Fibroblast of lung (primary cell): ENCODE measurements around the gene RANBP3.

Experiments used
- EZH2 ChIP-seq: IDR thresholded peaks from 2 replicates; pipeline ENCODE4 v1.5.1; 2012; ENCODE audit warnings: low read length, control low read depth, mild to moderate bottlenecking; ENCODE audit errors: missing control alignments
- TF ChIP-seq, protein P1 (sequence below), 2 donors: IDR thresholded peaks in 1 of 2; conservative IDR thresholded peaks in 1 of 2; 1 replicate in 1 of 2; 2 replicates in 1 of 2; pipeline ENCODE4 v1.5.1; 2011 to 2012; ENCODE audit warnings: low read length in 2 of 2, control low read depth in 1 of 2, inconsistent platforms in 1 of 2, low read depth in 1 of 2, mild to moderate bottlenecking in 1 of 2

DNA sequence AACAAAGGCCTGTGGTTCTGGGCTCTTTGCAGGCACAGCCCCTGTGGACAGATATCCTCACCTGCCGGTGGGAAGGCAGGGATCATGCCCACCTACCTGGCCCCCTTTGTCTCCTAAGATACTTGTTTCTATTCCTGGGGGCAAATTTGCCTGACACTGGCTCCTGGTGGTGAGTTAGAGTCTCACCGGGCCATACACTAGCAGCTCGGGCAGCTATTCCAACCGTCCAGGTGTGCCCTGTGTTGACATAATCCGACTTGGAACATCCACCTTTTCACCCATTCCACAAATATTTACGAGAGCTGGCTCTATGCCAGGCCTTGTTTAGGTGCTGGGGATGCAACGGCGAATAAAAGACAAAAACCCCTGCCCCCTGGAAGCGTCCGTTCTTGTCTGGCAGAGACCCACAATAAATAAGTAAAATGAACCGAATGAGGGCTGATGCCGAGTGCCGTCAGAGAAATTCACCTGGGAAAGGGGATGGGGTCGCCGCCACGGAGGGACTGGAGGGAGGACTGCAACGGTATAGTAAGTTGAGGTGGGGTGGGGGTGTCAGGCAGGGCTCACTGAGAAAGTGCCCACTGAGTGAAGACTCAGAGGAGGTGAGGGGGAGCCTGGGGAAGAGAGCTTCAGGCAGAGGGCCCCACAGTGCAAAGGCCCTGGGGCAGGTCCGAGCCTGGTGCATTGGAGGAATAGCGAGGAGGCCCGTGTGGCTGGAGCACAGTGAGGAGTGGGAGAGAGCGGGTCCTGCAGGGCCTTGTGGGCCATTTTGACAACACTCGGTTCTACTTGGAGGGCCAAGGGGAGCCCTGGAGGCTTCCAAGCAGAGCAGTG, 43.2 kb upstream of the RANBP3 start:
- TF ChIP-seq, protein P1, sequence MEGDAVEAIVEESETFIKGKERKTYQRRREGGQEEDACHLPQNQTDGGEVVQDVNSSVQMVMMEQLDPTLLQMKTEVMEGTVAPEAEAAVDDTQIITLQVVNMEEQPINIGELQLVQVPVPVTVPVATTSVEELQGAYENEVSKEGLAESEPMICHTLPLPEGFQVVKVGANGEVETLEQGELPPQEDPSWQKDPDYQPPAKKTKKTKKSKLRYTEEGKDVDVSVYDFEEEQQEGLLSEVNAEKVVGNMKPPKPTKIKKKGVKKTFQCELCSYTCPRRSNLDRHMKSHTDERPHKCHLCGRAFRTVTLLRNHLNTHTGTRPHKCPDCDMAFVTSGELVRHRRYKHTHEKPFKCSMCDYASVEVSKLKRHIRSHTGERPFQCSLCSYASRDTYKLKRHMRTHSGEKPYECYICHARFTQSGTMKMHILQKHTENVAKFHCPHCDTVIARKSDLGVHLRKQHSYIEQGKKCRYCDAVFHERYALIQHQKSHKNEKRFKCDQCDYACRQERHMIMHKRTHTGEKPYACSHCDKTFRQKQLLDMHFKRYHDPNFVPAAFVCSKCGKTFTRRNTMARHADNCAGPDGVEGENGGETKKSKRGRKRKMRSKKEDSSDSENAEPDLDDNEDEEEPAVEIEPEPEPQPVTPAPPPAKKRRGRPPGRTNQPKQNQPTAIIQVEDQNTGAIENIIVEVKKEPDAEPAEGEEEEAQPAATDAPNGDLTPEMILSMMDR (conservative IDR thresholded peaks at IDR 0.05 in 1 of 2, IDR thresholded peaks at IDR 0.05 in 1 of 2; ENCODE audit: low read depth in 1 of 2, low read length in 2 of 2), result no peak
- no peak for TF ChIP-seq EZH2
